Measurements from ENCODE around the gene ZDHHC11.
"Not testable (repeated sequence)": the region's sequence is repeated elsewhere in the genome, so short reads cannot be mapped to it uniquely, and the experiment has no call there.

Gene ZDHHC11

DNA sequence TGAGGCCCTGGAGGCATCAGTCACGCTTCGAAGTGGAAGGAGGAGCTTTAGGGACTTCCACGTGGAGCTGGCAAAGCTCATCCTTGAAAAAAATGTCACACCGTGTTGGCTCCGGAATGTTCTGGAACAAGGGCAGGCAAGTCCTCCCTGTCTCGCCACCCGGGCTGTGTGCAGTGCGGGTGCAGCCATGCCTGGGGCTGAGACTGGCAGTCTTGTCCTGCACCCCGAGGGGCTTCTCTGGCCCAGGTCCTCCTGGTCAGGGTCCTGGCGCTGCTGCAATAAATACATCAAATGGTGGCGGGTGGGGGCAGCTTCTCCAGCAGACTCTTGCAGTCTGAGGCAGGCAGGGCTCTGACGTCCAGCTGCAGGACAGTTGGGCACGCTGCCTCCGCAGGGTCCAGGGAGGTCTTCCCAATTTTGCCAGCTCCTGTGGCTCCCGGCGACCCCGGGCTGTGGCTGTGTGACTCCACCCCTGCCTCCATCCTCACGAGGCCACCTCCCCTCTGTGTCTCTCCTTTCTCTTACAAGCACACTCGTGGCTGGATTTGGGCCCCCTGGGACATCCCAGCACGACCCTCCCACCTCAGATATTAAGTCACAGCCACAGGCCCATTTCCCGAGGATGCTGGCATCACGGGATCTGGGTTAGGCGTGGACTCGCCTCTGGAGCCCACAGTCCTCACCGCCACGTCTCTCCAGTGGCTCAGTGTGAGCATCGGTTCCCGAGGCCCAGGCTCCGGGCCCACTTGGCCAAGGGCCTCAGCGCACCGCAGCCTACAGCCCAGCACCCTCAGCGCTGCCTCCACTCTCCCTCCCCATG lies 8.2 kb downstream of the ZDHHC11 start:
- DNase-seq = not testable (repeated sequence)

GRCh38 chr5:841531-842401 lies 9.0 kb downstream of the ZDHHC11 start:
- not testable (repeated sequence) for DNase-seq

DNA sequence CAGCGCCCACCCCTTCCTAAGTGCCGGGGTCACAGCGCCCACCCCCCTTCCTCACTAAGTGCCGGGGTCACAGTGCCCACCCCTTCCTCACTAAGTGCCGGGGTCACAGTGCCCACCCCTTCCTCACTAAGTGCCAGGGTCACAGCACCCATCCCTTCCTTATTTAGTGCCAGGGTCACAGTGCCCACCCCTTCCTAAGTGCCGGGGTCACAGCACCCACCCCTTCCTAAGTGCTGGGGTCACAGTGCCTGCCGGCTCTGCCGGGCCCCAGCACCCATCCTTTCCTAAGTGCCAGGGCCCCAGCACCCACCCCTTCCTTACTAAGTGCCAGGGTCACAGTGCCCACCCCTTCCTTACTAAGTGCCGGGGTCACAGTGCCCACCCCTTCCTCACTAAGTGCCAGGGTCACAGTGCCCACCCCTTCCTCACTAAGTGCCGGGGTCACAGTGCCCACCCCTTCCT lies 9.8 kb downstream of the ZDHHC11 start:
- not testable (repeated sequence) for DNase-seq

DNA sequence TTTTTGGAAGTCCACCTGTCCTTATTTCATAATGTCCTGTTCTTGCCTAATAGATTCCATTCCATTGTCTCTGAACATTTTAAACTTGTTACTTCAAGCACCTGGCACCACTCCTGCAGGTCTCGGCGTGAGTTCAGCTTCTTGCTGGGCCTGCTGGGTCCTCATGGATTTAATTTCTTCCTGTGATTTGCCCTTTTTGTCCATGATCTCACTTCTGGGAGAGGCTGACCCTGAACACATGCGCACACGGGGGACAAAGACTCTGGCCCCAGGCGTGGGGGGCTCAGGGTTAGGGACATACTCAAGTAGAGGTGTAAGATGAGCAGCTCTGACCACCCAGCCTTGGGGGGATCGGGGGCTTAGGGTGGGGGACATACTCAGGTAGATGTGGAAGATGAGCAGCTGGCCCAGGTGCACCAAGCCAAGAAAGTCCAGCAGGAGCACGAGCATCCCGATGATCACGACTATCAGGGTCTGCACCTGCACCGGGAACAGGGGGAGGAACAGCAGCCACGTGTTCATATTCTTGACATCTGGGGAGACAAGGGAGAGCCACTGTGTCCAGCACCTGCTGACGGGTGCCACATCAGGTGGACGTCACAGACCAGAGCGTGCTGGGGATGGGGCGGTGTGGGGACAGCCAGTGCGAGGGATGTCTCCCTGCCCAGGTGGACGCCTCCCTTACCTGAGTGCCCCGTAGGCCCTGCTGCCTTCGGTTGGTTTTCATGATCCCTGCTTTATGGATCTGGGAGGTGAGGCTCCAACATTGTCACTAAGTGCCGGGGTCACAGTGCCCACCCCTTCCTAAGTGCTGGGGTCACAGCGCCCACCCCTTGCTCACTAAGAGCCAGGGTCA lies 10.4 kb downstream of the ZDHHC11 start:
- DNase-seq = not testable (repeated sequence)

GRCh38 chr5:838431-838851 lies 12.3 kb downstream of the ZDHHC11 start:
- DNase-seq = not testable (repeated sequence)

- DNase-seq = not testable (repeated sequence)
Observed at GRCh38 chr5:837621-838121, 13.1 kb downstream of the ZDHHC11 start.

- not testable (repeated sequence) for DNase-seq
Observed at GRCh38 chr5:835933-836612, 14.7 kb downstream of the ZDHHC11 start.

GRCh38 chr5:834013-834412 lies 16.8 kb downstream of the ZDHHC11 start:
- not testable (repeated sequence) for DNase-seq

DNA sequence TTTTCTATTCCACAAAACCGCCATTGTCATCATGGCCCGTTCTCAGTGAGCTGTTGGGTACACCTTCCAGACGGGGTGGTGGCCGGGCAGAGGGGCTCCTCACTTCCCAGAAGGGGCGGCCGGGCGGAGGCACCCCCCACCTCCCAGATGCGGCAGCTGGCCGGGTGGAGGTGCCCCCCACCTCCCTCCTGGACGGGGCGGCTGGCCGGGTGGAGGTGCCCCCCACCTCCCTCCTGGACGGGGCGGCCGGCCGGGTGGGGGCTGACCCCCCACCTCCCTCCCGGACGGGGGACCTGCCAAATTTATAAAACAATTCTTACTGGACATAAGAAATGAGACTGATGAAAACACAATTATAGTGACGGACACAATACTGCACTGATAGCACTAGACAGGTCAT lies 22.6 kb downstream of the ZDHHC11 start:
- DNase-seq = not testable (repeated sequence)

DNA sequence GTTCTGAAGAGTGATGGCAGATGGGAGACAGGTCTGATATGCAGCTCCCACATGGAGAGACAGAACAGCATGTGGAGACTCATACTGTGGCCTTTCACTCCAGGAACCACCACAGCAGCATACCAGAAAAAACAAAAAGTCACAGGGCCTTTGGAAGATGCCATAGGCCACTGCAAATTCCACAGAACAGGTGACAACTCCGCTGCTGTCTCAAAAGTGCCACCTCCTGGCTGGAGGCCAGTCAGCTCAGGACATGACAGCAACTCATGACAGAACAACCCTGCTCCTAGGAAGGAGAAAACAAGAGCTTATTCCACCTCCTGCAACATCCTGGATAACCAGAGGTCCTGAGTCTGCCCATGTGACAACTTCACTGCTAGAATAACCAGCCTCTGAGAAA lies 25.2 kb downstream of the ZDHHC11 start:
- DNase-seq = not testable (repeated sequence)

GRCh38 chr5:821504-821903 lies 29.3 kb downstream of the ZDHHC11 start:
- no peak for DNase-seq

DNA sequence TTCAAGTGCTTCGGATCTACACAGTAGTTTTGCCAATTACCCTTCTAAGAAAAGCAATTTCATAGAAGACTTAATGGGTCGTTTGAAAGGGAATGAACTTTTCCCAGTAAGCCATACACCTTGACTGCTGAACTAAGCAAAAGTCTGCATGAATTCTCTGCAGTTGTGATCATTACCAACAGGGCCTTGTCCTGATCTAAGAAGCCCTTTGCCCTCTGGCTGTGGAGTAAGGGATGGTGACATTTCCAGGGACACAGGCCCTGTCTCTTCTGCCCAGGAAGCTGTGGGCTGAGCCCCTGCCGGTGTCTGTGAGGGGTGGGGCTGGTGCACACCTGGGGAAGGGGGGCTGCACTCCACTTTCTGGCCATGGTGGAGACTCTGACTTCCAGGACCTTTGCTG lies 30.5 kb downstream of the ZDHHC11 start:
- DNase-seq = no peak

- DNase-seq = no peak
Observed at GRCh38 chr5:819078-819477, 31.7 kb downstream of the ZDHHC11 start.

GRCh38 chr5:816176-816575 lies 34.6 kb downstream of the ZDHHC11 start:
- DNase-seq = no peak

GRCh38 chr5:815449-815848 lies 35.3 kb downstream of the ZDHHC11 start:
- DNase-seq = no peak

- DNase-seq = not testable (repeated sequence)
Observed at GRCh38 chr5:813575-813974, 37.2 kb downstream of the ZDHHC11 start.

GRCh38 chr5:811384-811783 lies 39.4 kb downstream of the ZDHHC11 start:
- DNase-seq = not testable (repeated sequence)

- not testable (repeated sequence) for DNase-seq
Observed at GRCh38 chr5:807719-808514, 42.9 kb downstream of the ZDHHC11 start.

DNA sequence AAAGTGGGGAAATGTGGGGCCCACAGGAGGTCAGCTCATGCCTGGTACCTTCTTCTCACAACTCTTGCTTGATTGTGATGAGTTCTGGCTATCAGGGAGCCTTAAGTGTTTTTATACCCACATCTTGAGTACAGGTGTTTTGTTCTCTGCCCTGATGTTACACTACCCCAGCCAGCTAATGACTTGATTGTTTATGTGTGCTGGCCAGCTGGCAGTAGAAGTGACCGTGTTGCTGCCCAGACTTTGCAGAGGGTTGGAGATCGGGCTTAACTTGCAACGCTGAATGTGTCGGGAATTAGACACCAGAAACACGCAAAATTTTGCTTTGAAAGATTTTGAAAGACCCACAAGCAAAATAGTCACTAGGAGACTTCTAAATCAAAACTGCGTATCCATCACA lies 49.3 kb downstream of the ZDHHC11 start:
- no peak for DNase-seq

GRCh38 chr5:801055-801454 lies 49.7 kb downstream of the ZDHHC11 start:
- not testable (repeated sequence) for DNase-seq
